GM19395 (cell line): ENCODE measurements around the gene ALPP.
"Not testable (repeated sequence)": the region's sequence is repeated elsewhere in the genome, so short reads cannot be mapped to it uniquely, and the experiment has no call there.

Experiments
- ATAC-seq: cut with Tn5 transposase; IDR thresholded peaks from one replicate; pipeline ENCODE4 v1.9.1; 2021; ENCODE audit warnings: mild to moderate bottlenecking, moderate library complexity; ENCODE audit not compliant: unreplicated experiment

The ALPP gene

GRCh38 chr2:232419245-232420072, 40.9 kb downstream of the ALPP start:
- ATAC-seq = no peak

- ATAC-seq = no peak
Observed at GRCh38 chr2:232420073-232420454, 41.5 kb downstream of the ALPP start.

- no peak for ATAC-seq
Observed at GRCh38 chr2:232420463-232421188, 42.1 kb downstream of the ALPP start.

- ATAC-seq = no peak
Observed at GRCh38 chr2:232421189-232421785, 42.7 kb downstream of the ALPP start.

GRCh38 chr2:232422051-232422450, 43.5 kb downstream of the ALPP start:
- ATAC-seq = no peak

GRCh38 chr2:232422996-232423395, 44.4 kb downstream of the ALPP start:
- not testable (repeated sequence) for ATAC-seq

GRCh38 chr2:232423407-232423806, 44.9 kb downstream of the ALPP start:
- not testable (repeated sequence) for ATAC-seq

GRCh38 chr2:232431705-232432590, 53.4 kb downstream of the ALPP start:
- ATAC-seq = no peak
